CD14-positive monocyte (primary cell): ENCODE data around the gene SLC18A3. TPM values are rescaled to one million over a fixed set of nuclear protein-coding genes. Genes with fewer than 3 reads are reported as not detected.

Experiments used
- DNase-seq, 3 donors: peaks; one replicate each; pipeline ENCODE4 v3.0.0-alpha.2; 2011 to 2022
- H2AFZ ChIP-seq: 2 replicates; pipeline ENCODE4 v1.6.0; 2012; ENCODE audit warnings: mild to moderate bottlenecking, low read depth, low read length, inconsistent platforms; ENCODE audit not compliant: insufficient read depth, poor library complexity, severe bottlenecking
- H3K27ac ChIP-seq, 2 donors: 1 replicate in 1 of 2; 2 replicates in 1 of 2; pipeline ENCODE4 v1.5.1; 2012 to 2013; ENCODE audit warnings: low read length in 2 of 2, control low read depth in 1 of 2, inconsistent platforms in 1 of 2, low read depth in 1 of 2, mild to moderate bottlenecking in 1 of 2
- H3K27me3 ChIP-seq, 2 donors: one replicate each; pipeline versions ENCODE4 v1.6.0 to v1.6.1; 2011 to 2013; ENCODE audit warnings: low read length in 2 of 2; ENCODE audit not compliant: control insufficient read depth in 2 of 2, insufficient read depth in 2 of 2
- H3K36me3 ChIP-seq, 2 donors: replicated peaks in 1 of 2; 1 replicate in 1 of 2; 2 replicates in 1 of 2; pipeline versions ENCODE4 v1.5.1 to v1.6.1; 2012 to 2013; ENCODE audit warnings: low read length in 2 of 2, control low read depth in 1 of 2, inconsistent platforms in 1 of 2, mild to moderate bottlenecking in 1 of 2; ENCODE audit not compliant: insufficient read depth in 2 of 2, control insufficient read depth in 1 of 2
- H3K4me1 ChIP-seq, 2 donors: 1 replicate in 1 of 2; 2 replicates in 1 of 2; pipeline versions ENCODE4 v1.5.1 to v1.6.1; 2012 to 2013; ENCODE audit warnings: low read length in 2 of 2, control low read depth in 1 of 2, inconsistent platforms in 1 of 2, mild to moderate bottlenecking in 1 of 2, moderate library complexity in 1 of 2; ENCODE audit not compliant: insufficient read depth in 2 of 2, control insufficient read depth in 1 of 2
- H3K4me2 ChIP-seq: replicated peaks from 2 replicates; pipeline ENCODE3; 2012; ENCODE audit warnings: low read length, moderate library complexity, mild to moderate bottlenecking; ENCODE audit not compliant: poor library complexity, severe bottlenecking; ENCODE audit errors: extremely low read depth
- H3K4me3 ChIP-seq, 3 experiments: fragments of 200-600 bp in 1 of 3; sonication (generic) in 1 of 3; replicated peaks in 1 of 3; 1 replicate in 2 of 3; 2 replicates in 1 of 3; pipeline ENCODE4 v1.5.1; 2011 to 2013; ENCODE audit warnings: low read length in 3 of 3, mild to moderate bottlenecking in 3 of 3, control low read depth in 2 of 3, low read depth in 2 of 3, inconsistent platforms in 1 of 3, moderate library complexity in 1 of 3
- H3K79me2 ChIP-seq: 2 replicates; pipeline ENCODE4 v1.6.0; 2012; ENCODE audit warnings: mild to moderate bottlenecking, control low read depth, inconsistent platforms, low read length, moderate library complexity; ENCODE audit not compliant: insufficient read depth
- H3K9ac ChIP-seq: 2 replicates; pipeline ENCODE4 v1.6.0; 2017; ENCODE audit warnings: low read length, mild to moderate bottlenecking; ENCODE audit not compliant: insufficient read depth, poor library complexity, severe bottlenecking
- H3K9me3 ChIP-seq, 2 donors: replicated peaks in 1 of 2; 1 replicate in 1 of 2; 2 replicates in 1 of 2; pipeline versions ENCODE4 v1.5.1 to v1.6.1; 2012 to 2013; ENCODE audit warnings: low read length in 2 of 2, control low read depth in 1 of 2; ENCODE audit not compliant: control insufficient read depth in 1 of 2, insufficient read depth in 1 of 2
- H4K20me1 ChIP-seq: 2 replicates; pipeline ENCODE4 v1.6.0; 2012; ENCODE audit warnings: mild to moderate bottlenecking, low read length, control low read depth, moderate library complexity; ENCODE audit not compliant: insufficient read depth
- H3K27ac Mint-ChIP-seq, 7 donors: one replicate each; pipeline ENCODE4 v1.8.0; 2020; ENCODE audit warnings: mild to moderate bottlenecking in 7 of 7, mixed read lengths in 7 of 7, moderate library complexity in 6 of 7, inconsistent platforms in 2 of 7
- H3K27me3 Mint-ChIP-seq, 3 donors: one replicate each; pipeline ENCODE4 v1.8.0; 2021 to 2022; ENCODE audit warnings: low read depth in 3 of 3, mild to moderate bottlenecking in 3 of 3, mixed read lengths in 3 of 3, moderate library complexity in 3 of 3, inconsistent platforms in 1 of 3
- H3K36me3 Mint-ChIP-seq, 2 donors: one replicate each; pipeline ENCODE4 v1.8.0; 2020; ENCODE audit warnings: mixed read lengths in 2 of 2, inconsistent platforms in 1 of 2, mild to moderate bottlenecking in 1 of 2
- H3K4me1 Mint-ChIP-seq: one replicate; pipeline ENCODE4 v1.8.0; 2020; ENCODE audit warnings: mild to moderate bottlenecking, mixed read lengths
- H3K4me3 Mint-ChIP-seq, 2 donors: one replicate each; pipeline ENCODE4 v1.8.0; 2020; ENCODE audit warnings: mild to moderate bottlenecking in 2 of 2, mixed read lengths in 2 of 2, moderate library complexity in 1 of 2
- H3K9me3 Mint-ChIP-seq, 7 donors: one replicate each; pipeline ENCODE4 v1.8.0; 2020 to 2022; ENCODE audit warnings: mixed read lengths in 7 of 7, mild to moderate bottlenecking in 6 of 7, moderate library complexity in 6 of 7, inconsistent platforms in 2 of 7
- WGBS: methylation state at CpG from one replicate; pipeline ENCODE4 v1.1.5; 2013; ENCODE audit warnings: missing lambda C conversion rate; ENCODE audit not compliant: insufficient coverage; 5-methylcytosine and 5-hydroxymethylcytosine counted together
- intact Hi-C, 2 donors: fragments of 100-400 bp; cut with micrococcal nuclease; formaldehyde crosslinking; loops; one replicate each; pipeline versions ENCODE4 v1.15.0 to v1.15.1; 2023
- polyA plus RNA-seq, 3 donors: library from polyadenylated mRNA; depleted of rRNA in 1 of 3; unstranded in 2 of 3; stranded (reverse) in 1 of 3; fragments of 300-500 nt in 2 of 3; fragments of >200 nt in 1 of 3; fragmentation: Illumina TruSeq in 2 of 3; gene quantifications; 1 replicate in 2 of 3; 2 replicates in 1 of 3; pipeline ENCODE4 v1.2.3, GENCODE V29; 2012 to 2021
- TF ChIP-seq, protein P1 (sequence below): fragments of 200-600 bp; IDR thresholded peaks from one replicate; pipeline ENCODE4 v1.8.0; 2022; ENCODE audit warnings: antibody characterized with exemption, mild to moderate bottlenecking

The SLC18A3 gene
- polyA plus RNA-seq, 3 donors: not detected

DNA sequence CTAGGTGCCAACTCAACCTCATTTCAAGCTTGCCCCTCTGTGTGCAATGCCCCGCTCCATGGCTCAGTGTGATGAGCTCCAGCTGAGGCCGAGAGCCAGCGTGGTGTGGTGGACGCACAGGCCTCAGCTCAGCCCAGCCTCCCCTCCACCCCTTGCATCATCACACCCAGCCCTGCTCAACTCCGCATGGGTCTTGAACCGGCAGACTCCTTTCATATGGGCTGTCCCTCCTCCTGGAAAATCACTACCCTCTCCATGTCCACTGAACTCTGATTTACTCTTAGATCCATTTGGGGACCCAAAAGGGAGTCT lies 16.6 kb upstream of the SLC18A3 start:
- no peak overlapping the region for H3K27ac Mint-ChIP-seq
- no peaks in the 10 kb centered on the region for H4K20me1 ChIP-seq
- H3K9ac ChIP-seq: no peak overlapping the region
- intact Hi-C loops: loop anchor here in 1 of 2 donors (5.0 kb wide), 1 partner anchor 629 kb away; no protein-coding TSS in a partner anchor
- WGBS: 98% methylated on average over 4 of the region's 6 CpGs
- H3K36me3 ChIP-seq: no peaks in the 10 kb centered on the region
- no peak for DNase-seq
- H3K9me3 Mint-ChIP-seq: peaks cover 2 to 19% (median 11%) of the 10 kb centered on the region in 7 donors
- no peaks in the 10 kb centered on the region for H3K36me3 Mint-ChIP-seq
- H3K4me3 Mint-ChIP-seq: no peak overlapping the region
- H3K4me1 ChIP-seq: no peaks in the 10 kb centered on the region
- no peak overlapping the region for H3K4me3 ChIP-seq
- H3K27me3 ChIP-seq: no peaks in the 10 kb centered on the region
- H3K79me2 ChIP-seq: no peaks in the 10 kb centered on the region
- H3K4me1 Mint-ChIP-seq: peaks cover 2% of the 10 kb centered on the region
- H3K27me3 Mint-ChIP-seq: peaks cover 16 to 17% (median 17%) of the 10 kb centered on the region in 3 donors
- TF ChIP-seq, protein P1, sequence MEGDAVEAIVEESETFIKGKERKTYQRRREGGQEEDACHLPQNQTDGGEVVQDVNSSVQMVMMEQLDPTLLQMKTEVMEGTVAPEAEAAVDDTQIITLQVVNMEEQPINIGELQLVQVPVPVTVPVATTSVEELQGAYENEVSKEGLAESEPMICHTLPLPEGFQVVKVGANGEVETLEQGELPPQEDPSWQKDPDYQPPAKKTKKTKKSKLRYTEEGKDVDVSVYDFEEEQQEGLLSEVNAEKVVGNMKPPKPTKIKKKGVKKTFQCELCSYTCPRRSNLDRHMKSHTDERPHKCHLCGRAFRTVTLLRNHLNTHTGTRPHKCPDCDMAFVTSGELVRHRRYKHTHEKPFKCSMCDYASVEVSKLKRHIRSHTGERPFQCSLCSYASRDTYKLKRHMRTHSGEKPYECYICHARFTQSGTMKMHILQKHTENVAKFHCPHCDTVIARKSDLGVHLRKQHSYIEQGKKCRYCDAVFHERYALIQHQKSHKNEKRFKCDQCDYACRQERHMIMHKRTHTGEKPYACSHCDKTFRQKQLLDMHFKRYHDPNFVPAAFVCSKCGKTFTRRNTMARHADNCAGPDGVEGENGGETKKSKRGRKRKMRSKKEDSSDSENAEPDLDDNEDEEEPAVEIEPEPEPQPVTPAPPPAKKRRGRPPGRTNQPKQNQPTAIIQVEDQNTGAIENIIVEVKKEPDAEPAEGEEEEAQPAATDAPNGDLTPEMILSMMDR: no peak
- H3K27ac ChIP-seq: no peak overlapping the region
- no peaks in the 10 kb centered on the region for H3K9me3 ChIP-seq
- H3K4me2 ChIP-seq: no peak overlapping the region
- H2AFZ ChIP-seq: no peak overlapping the region

DNA sequence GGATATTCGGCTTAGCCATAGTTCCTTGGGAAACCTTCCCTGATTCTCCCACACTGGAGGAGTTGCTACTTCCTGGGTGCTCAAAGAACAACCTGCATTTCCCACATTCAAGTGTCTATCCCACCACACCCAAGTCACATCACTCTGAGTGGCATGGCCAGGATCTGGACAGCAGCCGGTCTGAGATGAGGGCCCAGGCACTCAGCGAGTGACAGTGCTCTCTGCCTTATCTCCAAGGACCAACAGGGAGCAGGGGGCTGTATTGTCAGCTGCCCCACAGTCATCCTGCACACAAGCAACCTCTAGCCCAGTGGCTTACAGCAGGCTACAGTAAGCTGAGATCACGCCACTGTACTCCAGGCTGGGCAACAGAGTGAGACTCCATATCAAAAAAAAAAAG lies 16.1 kb upstream of the SLC18A3 start:
- H3K36me3 Mint-ChIP-seq: no peaks in the 10 kb centered on the region
- no peak overlapping the region for H2AFZ ChIP-seq
- H3K27ac Mint-ChIP-seq: no peak overlapping the region
- peaks cover 2 to 16% (median 10%) of the 10 kb centered on the region in 7 donors for H3K9me3 Mint-ChIP-seq
- WGBS: 60% methylated on average over 3 of the region's 4 CpGs
- H3K27ac ChIP-seq: no peak overlapping the region
- no peaks in the 10 kb centered on the region for H3K79me2 ChIP-seq
- no peak for DNase-seq
- H3K27me3 Mint-ChIP-seq: peaks cover 16 to 17% (median 16%) of the 10 kb centered on the region in 3 donors
- no peak overlapping the region for H3K4me3 ChIP-seq
- no peaks in the 10 kb centered on the region for H3K27me3 ChIP-seq
- H4K20me1 ChIP-seq: no peaks in the 10 kb centered on the region
- no peak overlapping the region for H3K4me3 Mint-ChIP-seq
- no peaks in the 10 kb centered on the region for H3K4me1 ChIP-seq
- intact Hi-C loops: loop anchor here in 1 of 2 donors (5.0 kb wide), 1 partner anchor 628 kb away; no protein-coding TSS in a partner anchor
- no peak overlapping the region for H3K9ac ChIP-seq
- H3K36me3 ChIP-seq: no peaks in the 10 kb centered on the region
- H3K4me2 ChIP-seq: no peak overlapping the region
- TF ChIP-seq, protein P1: no peak
- peaks cover 2% of the 10 kb centered on the region for H3K4me1 Mint-ChIP-seq
- no peaks in the 10 kb centered on the region for H3K9me3 ChIP-seq
